GDM1 (cell line): ENCODE results near the gene HCRTR2.
A peak's percentile ranks its signal among the peaks of the same experiment; 100 is the strongest.
"Not testable (repeated sequence)": the region's sequence is repeated elsewhere in the genome, so short reads cannot be mapped to it uniquely, and the experiment has no call there.

Experiments used
- DNase-seq: peaks from one replicate; lab custom pipeline; 2025; lab: John Stamatoyannopoulos, UW

Gene HCRTR2

DNA sequence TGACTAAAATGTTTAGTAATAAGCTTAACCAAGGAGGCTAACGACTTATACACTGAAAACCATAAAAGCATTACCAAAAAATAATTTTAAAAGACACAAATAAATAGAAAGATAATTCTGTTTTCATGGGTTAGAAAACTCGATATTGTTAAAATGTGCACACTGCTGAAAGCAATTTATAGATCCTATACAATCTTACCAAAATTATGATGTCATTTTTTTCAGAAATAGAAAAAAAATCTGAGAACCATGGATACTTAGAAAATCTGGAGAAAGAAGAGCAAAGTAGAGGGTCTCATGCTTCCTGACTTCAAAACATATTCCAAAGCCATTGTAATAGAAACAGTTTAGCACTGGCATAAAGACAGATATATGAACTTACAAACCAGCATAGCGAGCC lies 46.6 kb downstream of the HCRTR2 start:
- no peak for DNase-seq

DNA sequence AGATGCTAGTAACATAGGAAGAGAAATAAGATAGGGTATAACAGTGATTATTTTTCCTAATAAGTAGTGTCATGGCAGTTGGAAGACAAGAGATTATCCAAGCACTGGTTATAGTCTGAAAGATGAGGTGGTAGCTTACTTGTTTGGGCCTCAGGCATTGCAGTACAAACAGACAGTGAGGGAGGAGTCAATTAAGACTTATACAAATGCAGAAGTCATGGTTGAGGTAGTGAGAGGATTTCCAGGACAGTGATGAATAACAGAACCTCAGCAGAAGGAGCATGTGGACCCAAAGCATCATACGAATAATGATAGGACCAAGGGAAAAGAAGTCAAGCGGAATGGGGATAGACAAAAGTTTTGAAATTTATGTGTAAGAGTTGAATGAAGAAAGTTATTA lies 53.5 kb downstream of the HCRTR2 start:
- DNase-seq = no peak

DNA sequence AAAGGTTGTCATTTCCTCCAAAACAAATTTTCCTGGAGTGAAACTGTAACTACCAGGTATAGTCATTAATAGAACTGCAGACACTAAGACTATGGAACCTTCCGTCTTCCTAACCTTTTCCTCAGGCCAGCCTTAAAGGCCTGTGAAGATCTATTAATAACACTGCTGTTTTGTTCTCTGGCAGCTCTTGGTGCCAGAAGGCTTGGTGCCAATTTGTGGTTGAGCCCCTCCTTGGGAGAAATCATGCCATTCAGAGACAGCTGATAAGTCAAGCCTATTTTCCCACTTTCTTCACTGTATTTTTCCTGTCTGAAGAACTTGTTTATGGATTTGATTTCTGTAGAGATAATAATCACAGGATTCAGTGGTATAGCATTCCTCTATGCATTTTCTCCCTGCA lies 64.8 kb downstream of the HCRTR2 start:
- no peak for DNase-seq

DNA sequence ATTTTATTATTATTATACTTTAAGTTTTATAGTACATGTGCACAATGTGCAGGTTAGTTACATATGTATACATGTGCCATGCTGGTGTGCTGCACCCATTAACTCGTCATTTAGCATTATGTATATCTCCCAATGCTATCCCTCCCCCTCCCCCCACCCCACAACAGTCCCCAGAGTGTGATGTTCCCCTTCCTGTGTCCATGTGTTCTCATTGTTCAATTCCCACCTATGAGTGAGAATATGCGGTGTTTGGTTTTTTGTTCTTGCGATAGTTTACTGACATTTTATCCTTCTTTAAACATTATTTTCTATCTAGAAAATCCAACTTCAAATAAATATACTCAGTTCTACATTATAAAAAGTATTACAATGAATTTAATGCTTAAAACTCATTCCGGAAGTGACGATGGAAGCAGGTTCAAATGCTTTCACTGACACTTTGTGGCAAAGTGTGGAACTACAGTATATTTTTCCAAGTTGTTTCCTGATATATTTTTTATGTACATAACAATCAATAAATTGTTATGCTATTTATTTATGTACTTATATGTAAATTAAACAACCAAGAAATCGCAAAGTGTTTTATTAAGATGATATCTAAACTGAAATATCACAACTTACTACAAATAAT lies 66.8 kb downstream of the HCRTR2 start:
- DNase-seq = not testable (repeated sequence)

DNA sequence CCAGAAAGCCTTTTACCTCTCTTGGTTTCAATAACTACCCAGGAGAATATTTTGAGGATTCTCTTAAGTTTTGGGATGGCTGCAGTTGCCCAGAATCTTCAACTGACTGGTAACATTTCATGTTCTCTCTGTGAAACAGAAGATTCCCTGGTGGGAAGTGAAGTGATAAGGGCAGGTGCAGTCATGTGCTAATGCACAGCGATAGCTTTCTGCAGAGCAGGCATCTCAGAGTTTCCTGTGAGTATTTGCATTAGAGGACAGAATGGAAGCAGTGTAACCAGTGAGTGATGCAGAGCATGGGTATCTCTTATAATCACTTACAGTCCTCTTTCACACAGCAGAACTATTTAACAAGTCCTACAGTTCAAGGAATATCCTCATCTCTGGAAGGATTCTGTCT lies 76.1 kb downstream of the HCRTR2 start:
- no peak for DNase-seq

DNA sequence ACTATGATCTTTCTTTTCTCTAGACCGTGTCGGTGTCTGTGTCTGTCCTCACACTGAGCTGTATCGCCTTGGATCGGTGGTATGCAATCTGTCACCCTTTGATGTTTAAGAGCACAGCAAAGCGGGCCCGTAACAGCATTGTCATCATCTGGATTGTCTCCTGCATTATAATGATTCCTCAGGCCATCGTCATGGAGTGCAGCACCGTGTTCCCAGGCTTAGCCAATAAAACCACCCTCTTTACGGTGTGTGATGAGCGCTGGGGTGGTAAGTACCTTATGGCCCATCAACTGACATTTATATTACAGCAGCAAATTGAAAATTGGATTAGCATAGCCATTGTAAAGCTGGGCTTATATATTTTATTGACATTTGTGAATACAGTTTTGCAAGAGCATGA lies 80.8 kb downstream of the HCRTR2 start:
- DNase-seq = no peak

DNA sequence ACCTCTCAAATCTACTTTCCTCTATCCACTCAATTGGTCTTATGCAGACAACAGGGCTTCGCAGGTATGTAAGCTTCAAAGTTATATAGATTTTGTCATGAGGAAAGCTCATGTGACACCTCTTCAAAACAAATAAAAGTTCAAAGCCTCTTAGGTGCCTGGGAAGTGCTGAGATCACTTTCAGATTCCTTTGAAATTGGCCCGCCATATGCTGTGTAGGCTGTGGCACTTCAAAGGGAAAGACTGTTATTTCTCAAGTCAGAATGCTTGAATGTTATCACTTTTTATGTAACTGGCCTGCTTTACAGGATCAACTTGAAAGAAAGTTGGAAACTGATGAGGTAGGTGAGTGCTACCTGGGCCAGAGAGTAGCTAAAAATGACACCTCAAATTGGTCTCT lies 85.9 kb downstream of the HCRTR2 start:
- no peak for DNase-seq

DNA sequence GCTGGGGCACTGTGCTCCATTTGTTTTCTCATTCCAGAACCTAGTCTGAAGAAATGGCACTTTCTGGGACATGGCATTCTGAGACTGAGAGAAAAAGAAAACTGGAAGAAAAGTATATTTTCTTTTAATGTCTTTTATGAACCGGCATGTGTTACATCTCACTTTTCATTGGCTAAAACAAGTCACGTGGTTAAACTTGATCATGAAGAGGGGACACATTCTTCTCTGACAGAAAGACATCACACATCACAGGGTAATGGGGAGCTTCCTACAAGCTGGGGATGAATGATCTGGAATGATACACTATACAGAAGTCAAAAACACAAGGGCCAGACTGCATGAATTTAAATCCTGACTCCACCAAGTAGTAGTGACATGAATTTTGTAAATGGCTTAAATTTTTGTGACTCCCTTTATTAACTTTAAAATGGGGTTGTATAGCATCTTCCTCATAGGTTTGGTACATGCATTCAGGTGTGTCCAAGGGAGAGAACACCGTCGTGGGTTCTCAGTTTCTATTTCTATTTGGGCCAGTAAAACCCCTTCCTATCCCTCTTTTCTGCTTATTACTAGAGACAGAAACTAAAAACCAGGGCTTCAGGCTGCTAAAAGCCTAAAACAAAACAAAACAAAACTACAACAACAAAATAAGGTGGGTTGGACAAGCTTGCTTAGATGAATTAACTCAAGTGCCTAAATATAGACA lies 91.2 kb downstream of the HCRTR2 start:
- no peak for DNase-seq

DNA sequence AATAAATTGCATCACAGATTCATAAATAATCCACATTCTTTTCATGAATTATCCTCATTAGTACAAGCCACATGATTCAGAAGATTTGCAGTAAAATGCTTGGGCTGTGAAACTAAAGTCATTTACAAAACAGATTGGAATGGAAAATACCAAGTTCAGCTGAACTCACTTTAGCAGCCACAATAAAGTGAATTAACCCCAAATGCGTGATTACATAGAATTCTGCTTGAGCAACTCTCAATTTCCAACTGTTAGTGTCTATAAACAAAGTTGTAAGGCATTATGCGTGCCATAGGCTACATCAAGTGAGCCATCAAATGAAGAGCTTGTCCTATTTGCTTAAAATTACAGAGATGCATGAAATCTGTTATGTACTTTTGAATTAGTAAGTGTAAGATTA lies 92.6 kb downstream of the HCRTR2 start:
- no peak for DNase-seq

DNA sequence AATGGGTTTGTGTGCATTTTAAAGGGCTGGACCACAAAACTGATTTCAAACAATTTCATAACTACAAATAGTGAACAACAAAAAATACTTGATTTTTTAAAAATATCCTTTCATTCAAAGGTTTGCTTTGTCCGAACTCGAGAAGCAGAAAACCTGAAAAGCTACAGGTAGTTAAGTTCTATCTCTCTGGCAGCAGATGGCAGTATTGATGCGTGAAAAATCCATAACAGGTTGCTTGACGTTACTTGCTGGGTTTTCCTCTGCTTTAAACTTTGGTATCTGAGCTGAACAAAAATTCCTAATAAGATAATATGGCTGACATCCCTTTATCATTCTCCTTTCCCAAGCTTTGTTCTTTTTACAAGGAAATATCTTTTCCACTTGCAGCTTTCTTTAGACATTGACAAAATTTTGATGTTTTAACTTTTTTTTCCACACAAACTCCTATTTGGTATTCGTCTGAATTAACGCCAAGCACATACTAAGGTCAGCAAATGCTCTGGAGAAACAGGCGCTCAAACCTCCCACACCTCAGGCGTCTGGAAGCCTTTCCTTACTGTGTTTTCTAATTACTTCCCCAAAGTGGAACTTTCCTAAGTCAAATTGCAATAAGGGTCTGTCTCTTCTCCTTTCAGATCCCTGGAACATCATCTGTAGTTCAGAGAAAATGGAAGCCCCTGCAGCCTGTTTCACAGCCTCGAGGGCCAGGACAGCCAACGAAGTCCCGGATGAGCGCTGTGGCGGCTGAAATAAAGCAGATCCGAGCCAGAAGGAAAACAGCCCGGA lies 102.6 kb downstream of the HCRTR2 start:
- DNase-seq = peak; percentile 10

DNA sequence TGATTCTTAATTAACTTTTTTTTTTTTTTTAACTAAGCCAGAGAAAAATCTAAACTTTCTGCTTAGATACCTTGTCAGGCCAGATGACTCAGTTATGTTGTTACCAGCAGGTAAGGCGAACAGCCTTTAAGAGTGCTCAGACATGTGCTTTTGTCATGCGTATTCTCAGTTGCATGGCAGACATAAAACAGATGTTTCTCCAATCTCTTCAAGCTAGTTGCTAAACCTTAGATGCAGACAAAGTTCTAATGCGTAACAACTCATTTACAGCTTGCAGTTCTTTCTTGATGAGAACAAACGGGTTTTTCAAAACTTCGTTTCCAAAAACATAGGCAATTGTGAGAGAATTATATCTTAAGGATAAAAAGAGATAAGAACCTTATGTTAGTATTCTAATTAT lies 103.3 kb downstream of the HCRTR2 start:
- no peak for DNase-seq

DNA sequence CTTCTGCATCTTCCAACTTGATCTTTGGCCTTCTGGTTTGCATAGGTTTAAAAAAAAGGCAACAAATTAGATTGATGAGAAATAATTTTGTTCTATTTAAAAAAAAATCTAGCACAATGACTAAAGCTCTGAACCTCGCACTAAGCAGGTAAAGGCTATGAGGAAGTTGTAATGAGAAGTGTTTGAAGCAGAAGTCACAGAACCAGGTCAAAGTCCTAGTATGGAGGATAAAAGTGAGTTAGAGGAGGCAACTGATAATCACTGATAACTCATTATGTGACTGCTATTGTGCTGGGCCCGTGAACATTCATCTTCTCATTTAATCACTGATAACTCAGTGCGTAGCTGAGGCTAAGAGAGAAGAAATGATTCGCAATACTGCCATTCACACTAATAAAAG lies 106.9 kb downstream of the HCRTR2 start:
- DNase-seq = no peak

DNA sequence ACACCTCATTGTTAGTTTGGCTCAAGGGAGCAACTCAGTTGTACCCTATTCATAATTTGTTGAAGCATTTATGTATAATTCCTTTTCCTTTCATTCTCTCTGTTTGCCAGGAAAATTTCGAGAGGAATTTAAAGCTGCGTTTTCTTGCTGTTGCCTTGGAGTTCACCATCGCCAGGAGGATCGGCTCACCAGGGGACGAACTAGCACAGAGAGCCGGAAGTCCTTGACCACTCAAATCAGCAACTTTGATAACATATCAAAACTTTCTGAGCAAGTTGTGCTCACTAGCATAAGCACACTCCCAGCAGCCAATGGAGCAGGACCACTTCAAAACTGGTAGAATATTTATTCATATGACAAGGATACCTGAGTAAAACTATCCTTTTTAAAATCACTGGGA lies 107.8 kb downstream of the HCRTR2 start:
- no peak for DNase-seq

DNA sequence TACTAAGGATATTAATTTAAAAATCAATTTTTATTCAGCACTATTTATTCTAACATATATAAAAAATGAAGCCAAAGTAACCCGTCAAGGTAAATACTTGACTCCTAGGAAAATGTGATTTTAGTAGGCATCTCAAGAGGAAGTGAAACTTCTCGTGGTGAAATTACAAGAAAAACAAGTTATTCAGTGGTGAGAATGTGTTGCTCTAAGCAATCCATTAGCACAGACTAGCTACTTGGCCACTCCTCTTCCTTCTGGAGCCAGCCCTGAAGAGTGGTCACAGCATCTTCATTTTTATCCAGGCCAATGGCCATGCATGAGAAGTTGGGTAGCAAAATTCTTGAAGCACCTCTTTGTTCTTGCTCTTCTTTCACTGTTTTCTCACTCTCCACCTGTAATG lies 112.5 kb downstream of the HCRTR2 start:
- no peak for DNase-seq

DNA sequence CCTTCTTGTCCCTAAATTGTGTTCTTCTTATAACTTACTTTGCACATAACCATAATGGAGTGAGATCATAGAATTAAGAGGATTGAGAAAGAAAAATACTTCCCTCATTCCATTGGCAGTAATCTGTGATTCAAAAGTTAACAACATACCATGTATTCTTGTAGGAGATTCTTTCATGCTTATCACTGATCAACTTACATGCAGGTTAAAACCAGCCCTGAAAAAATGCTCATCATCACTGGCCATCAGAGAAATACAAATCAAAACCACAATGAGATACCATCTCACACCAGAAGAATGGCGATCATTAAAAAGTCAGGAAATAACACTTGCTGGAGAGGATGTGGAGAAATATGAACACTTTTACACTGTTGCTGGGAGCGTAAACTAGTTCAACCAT lies 116.4 kb downstream of the HCRTR2 start:
- no peak for DNase-seq

DNA sequence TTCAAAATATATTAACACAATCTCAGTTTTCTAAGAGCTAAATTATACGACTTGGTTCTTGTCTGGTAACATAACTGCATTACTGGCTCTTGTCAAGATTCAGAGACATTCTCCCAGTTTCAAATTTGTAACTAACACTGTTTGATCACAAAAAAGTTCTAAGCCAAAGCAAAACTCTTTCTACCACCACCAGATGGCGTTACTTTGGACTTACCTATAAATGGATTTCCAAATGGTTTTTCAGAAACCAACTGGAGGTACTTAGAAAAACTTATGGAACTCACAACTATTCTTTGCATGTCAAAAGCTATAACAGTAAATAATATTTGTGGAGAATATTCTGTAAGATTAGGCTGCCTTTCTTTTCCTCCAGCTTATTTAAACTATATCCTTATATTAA lies 118.8 kb downstream of the HCRTR2 start:
- no peak for DNase-seq

DNA sequence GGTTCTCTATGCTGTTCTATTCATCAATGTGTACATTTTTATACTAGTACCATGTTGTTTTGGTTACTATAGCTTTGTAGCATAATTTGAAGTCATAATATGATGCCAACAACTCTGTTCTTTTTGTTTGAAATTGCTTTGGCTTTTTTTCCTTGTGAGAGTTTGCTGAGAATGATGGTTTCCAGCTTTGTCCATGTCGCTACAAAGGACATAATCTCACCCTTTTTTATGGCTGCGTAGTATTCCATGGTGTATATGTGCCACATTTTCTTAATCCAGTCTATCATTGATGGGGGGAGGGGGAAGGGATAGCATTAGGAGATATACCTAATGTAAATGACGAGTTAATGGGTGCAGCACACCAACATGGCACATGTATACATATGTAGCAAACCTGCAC lies 122.9 kb downstream of the HCRTR2 start:
- DNase-seq = not testable (repeated sequence)

DNA sequence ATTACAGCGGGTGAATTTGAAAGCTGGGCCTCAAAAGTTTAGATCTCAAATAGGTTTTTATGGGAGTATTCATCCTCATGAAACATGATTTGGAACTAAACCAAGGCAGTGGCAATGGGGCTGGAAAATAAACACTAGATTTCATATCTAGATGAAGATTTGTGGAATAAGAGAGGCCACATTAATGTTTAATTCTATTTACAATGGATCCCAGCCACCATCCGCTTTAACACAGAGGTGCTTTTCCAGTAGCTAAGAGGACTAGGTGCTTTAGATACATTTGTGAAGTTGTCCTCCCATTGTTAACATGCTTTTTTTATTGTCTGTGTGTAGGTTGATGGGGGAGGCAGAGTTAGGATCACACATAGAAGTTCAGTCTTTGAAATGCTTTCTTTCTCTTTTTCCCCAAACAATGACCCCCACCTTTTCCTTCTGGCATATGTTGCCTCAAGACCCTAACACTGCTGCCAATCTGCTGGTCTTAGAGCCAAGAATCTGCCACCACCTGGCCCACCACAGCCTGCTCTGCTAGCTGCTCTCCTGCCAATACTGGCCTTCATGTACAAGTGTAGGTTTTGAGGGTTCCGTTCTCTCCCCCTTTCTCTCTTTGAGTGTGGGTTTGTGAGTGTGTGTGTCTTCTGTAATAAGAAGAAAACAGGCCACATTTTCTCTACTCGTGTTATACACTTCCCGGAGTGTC lies 125.1 kb downstream of the HCRTR2 start:
- DNase-seq = no peak

DNA sequence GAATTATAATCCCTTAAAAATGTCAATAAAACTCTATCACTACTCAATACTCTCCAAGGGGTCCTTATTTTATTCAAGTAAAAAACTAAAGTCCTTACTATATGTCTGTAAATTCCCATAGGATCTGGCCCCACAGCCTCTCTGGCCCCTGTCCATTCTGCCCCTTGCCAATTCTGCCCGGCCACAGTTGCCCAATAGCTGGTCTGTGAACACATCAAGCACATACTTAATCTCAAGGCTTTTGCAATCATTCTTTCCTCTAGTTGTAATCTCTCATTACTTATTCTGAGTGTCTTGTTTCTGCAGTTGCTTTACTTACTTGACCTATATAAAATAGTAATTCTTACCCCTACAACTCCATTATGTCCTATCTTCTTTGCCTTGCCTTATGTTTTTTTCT lies 130.4 kb downstream of the HCRTR2 start:
- no peak for DNase-seq

DNA sequence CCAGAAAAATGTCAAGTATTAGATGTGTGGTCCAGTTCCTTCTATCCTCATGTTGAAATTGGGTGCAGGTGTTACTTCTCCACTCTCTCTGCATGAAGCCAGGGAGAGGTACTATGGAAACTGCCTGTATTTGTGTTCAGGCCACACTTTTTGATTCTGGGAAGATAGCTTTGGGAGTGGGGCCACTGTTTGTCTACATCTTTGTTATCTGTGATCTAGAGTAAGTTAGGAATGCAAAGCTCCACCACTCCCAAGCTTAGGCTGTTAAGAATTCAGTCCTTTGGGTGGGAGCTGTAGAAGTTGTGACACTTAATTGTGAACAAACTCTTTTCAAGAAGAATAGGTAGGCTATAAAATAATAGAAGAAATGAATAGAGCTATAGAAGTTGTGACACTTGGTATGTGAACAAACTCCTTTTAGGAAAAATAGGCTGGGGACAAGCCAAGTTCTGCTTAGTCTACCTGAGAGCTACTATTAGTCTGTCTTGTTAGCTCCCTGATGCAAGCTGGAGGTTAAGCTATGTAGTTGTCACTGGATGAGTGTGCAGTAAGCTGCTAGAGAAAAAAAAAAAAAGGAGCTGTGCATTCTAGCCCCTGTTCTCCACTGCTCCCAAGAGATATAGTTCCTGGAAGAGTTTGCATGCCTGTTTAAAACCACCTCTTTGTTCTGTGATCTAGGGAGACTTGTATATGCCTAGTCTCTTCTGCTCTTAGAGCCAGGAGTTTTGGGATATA lies 145.8 kb downstream of the HCRTR2 start:
- DNase-seq = no peak

DNA sequence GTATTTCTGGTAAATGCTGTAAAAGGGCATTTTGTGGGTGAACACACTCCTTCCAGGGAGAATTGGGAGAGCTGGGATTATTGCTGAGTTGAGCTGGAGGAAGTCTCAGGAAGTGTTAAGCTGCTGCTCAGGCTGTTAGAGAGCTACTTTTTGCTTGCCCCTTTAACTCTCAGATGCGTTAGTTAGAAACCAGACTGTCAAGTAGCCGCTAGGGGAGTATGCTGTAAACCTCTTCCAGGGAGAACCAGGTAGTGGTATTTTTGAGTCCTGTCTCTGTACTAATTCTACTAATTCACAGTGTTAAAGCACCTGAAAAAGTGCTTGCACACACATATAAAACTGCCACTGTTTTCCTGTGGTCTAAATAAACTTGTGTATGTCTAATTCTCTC lies 146.4 kb downstream of the HCRTR2 start:
- no peak for DNase-seq

DNA sequence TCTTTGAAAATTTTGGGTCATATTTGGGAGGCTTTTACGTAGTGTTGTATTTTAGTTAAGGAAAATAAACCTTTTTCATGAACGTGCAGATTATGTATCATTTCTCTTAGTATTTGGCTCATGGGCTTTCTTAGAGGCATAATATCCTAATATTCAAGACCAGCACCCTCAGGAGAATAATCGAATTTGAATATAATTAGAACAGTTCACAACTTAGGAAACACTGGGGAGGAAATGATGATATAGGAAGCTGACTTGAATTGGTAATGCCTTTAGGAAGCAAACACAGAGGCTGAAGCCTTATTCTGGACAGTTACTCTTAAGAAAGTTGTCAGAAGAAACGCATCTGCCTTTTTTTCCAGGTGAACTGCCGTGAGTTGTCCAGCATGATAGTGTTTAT lies 152.9 kb downstream of the HCRTR2 start, which contains the start of gene GFRAL:
Gene GFRAL (plus strand): TSS at position 301 of the 400 bp plus-strand sequence. CDS start 86 bp downstream, at position 387.
- DNase-seq = no peak
